AG09319 (cell line): ENCODE results near the gene NAB2.

Experiments used
- DNase-seq: peaks from one replicate; pipeline ENCODE4 v3.0.0-alpha.2; 2010; ENCODE audit warnings: low read depth; ENCODE audit errors: extremely low read depth
- TF ChIP-seq, protein P1 (sequence below): IDR thresholded peaks from 2 replicates; pipeline ENCODE4 v1.5.1; 2011; ENCODE audit warnings: low read depth, mild to moderate bottlenecking, inconsistent platforms, low read length, moderate library complexity

Gene NAB2

GRCh38 chr12:57091638-57092528 lies 3.0 kb downstream of the NAB2 start:
- DNase-seq = no peak
- TF ChIP-seq, protein P1, sequence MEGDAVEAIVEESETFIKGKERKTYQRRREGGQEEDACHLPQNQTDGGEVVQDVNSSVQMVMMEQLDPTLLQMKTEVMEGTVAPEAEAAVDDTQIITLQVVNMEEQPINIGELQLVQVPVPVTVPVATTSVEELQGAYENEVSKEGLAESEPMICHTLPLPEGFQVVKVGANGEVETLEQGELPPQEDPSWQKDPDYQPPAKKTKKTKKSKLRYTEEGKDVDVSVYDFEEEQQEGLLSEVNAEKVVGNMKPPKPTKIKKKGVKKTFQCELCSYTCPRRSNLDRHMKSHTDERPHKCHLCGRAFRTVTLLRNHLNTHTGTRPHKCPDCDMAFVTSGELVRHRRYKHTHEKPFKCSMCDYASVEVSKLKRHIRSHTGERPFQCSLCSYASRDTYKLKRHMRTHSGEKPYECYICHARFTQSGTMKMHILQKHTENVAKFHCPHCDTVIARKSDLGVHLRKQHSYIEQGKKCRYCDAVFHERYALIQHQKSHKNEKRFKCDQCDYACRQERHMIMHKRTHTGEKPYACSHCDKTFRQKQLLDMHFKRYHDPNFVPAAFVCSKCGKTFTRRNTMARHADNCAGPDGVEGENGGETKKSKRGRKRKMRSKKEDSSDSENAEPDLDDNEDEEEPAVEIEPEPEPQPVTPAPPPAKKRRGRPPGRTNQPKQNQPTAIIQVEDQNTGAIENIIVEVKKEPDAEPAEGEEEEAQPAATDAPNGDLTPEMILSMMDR = no peak

- TF ChIP-seq, protein P1 = no peak
Measured at GRCh38 chr12:57092529-57092862, 3.6 kb downstream of the NAB2 start.

DNA sequence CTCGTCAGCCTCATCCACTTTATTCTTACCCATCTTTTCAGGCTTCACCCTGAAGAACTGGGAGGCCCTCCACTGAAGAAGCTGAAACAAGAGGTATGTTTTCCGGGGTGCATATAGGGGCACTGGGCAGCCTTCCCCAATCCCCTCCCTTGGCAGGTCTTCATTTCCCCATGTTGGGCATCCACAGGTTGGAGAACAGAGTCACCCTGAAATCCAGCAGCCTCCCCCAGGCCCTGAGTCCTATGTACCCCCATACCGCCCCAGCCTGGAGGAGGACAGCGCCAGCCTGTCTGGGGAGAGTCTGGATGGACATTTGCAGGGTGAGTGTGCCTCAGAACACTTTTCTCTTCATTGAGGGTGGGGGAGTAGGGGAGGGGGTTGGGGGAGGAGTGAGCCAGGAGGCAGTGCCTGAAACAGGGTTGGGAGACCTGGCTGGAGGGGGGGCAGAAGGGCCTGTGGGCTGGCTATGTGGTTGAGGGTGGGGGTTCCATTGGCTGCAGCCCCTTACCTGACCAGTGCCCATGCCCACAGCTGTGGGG lies 4.0 kb downstream of the NAB2 start:
- TF ChIP-seq, protein P1 = no peak
- no peak for DNase-seq

More at GRCh38 chr12:57092529-57092862, 3.6 kb downstream of the NAB2 start:
- no peak for DNase-seq

GRCh38 chr12:57093415-57094207 lies 4.7 kb downstream of the NAB2 start:
- TF ChIP-seq, protein P1 = peak; percentile 63
- no peak for DNase-seq

- TF ChIP-seq, protein P1 = no peak
- no peak for DNase-seq
Measured at GRCh38 chr12:57094208-57095160, 5.6 kb downstream of the NAB2 start.

- no peak for DNase-seq
Measured at GRCh38 chr12:57095440-57095839, 6.5 kb downstream of the NAB2 start.

More at GRCh38 chr12:57095440-57095839, 6.5 kb downstream of the NAB2 start:
- TF ChIP-seq, protein P1 = no peak
